Endothelial cell of umbilical vein (primary cell): Measurements from ENCODE around the gene ZIC5. TPM values are rescaled to one million over a fixed set of nuclear protein-coding genes. Genes with fewer than 3 reads are reported as not detected.

Experiments used
- BruUV-seq: library from RNA; stranded (reverse); fragments of 400-500 nt; replicated peaks from 2 replicates; lab custom pipeline; 2021; lab: Mats Ljungman, UMichigan
- CTCF ChIA-PET: fragments of 300-600, 350-600 bp; sonication (Branson Sonifier 250); formaldehyde crosslinking; loops from one replicate; lab custom pipeline; 2021; ENCODE audit warnings: antibody characterized with exemption, inconsistent platforms; lab: Charles Lee
- POLR2A ChIA-PET: fragments of 300-600, 350-600 bp; sonication (Branson Sonifier 250); formaldehyde crosslinking; loops from one replicate; lab custom pipeline; 2021; ENCODE audit warnings: antibody characterized with exemption, inconsistent platforms; lab: Charles Lee
- DNase-seq: peaks from one replicate; pipeline ENCODE4 v3.0.0-alpha.2; 2011; ENCODE audit warnings: low read depth, low spot score
- FAIRE-seq: peaks from 2 replicates; lab custom pipeline; 2011; peaks lifted over from hg19 to GRCh38; lab: Jason Lieb, UNC
- H2AFZ ChIP-seq: 2 replicates; pipeline ENCODE4 v1.6.0; 2012; ENCODE audit warnings: low read depth, low read length, control low read depth, inconsistent platforms
- H3K27ac ChIP-seq: 2 replicates; pipeline ENCODE4 v1.5.1; 2011; ENCODE audit warnings: low read depth, mild to moderate bottlenecking, control low read depth, low read length, moderate library complexity; ENCODE audit not compliant: insufficient read depth
- H3K27me3 ChIP-seq, 2 experiments: 2 replicates each; pipeline versions ENCODE4 v1.6.0 to v1.6.1; 2011; ENCODE audit warnings: low read length in 2 of 2, mixed read lengths in 1 of 2; ENCODE audit not compliant: control insufficient read depth in 2 of 2, insufficient read depth in 2 of 2
- H3K36me3 ChIP-seq, 2 experiments: 2 replicates in 1 of 2; 3 replicates in 1 of 2; pipeline ENCODE4 v1.5.1; 2011; ENCODE audit warnings: low read length in 2 of 2, mild to moderate bottlenecking in 1 of 2, moderate library complexity in 1 of 2; ENCODE audit not compliant: control insufficient read depth in 2 of 2, insufficient read depth in 2 of 2; ENCODE audit errors: extremely low read depth in 1 of 2
- H3K4me1 ChIP-seq: 3 replicates; pipeline ENCODE4 v1.5.1; 2011; ENCODE audit warnings: mild to moderate bottlenecking, low read length; ENCODE audit not compliant: control insufficient read depth, insufficient read depth; ENCODE audit errors: extremely low read depth
- H3K4me2 ChIP-seq: 2 replicates; pipeline ENCODE4 v1.6.1; 2011; ENCODE audit warnings: low read length, control low read depth, mixed read lengths; ENCODE audit not compliant: insufficient read depth
- H3K4me3 ChIP-seq, 3 experiments: fragments of 200-600 bp in 1 of 3; sonication (generic), shearing (Covaris generic) in 1 of 3; replicated peaks in 1 of 3; 2 replicates each; pipeline ENCODE4 v1.5.1; 2011 to 2016; ENCODE audit warnings: control low read depth in 3 of 3, low read length in 3 of 3, mild to moderate bottlenecking in 2 of 3, inconsistent platforms in 1 of 3, low read depth in 1 of 3, moderate library complexity in 1 of 3; ENCODE audit not compliant: insufficient read depth in 1 of 3
- H3K79me2 ChIP-seq: 2 replicates; pipeline ENCODE4 v1.6.0; 2012; ENCODE audit warnings: low read length, inconsistent platforms; ENCODE audit not compliant: control insufficient read depth, insufficient read depth
- H3K9ac ChIP-seq: replicated peaks from 2 replicates; pipeline ENCODE3; 2011; ENCODE audit warnings: low read length, control low read depth; ENCODE audit not compliant: insufficient read depth; ENCODE audit errors: extremely low read depth
- H3K9me1 ChIP-seq: replicated peaks from 3 replicates; pipeline ENCODE4 v1.6.0; 2011; ENCODE audit warnings: mild to moderate bottlenecking, low read length; ENCODE audit not compliant: control insufficient read depth, insufficient read depth; ENCODE audit errors: extremely low read depth
- H3K9me3 ChIP-seq: replicated peaks from 2 replicates; pipeline ENCODE4 v1.5.1; 2012; ENCODE audit warnings: low read length, inconsistent platforms; ENCODE audit not compliant: control insufficient read depth, insufficient read depth
- H4K20me1 ChIP-seq: replicated peaks from 2 replicates; pipeline ENCODE3; 2011; ENCODE audit warnings: mild to moderate bottlenecking, low read length; ENCODE audit not compliant: control insufficient read depth, insufficient read depth; ENCODE audit errors: extremely low read depth
- EZH2 ChIP-seq: IDR thresholded peaks from 2 replicates; pipeline ENCODE4 v1.6.1; 2012; ENCODE audit warnings: borderline replicate concordance, low read depth, mild to moderate bottlenecking, moderate library complexity, low read length, inconsistent platforms; ENCODE audit not compliant: severe bottlenecking
- MYC ChIP-seq: IDR thresholded peaks from one replicate; pipeline ENCODE4 v1.6.1; 2011; ENCODE audit warnings: mild to moderate bottlenecking, low read depth, low read length
- POLR2AphosphoS5 ChIP-seq: IDR thresholded peaks from 2 replicates; pipeline ENCODE4 v1.6.1; 2012; ENCODE audit warnings: low read depth, mild to moderate bottlenecking, control low read depth, low read length, moderate library complexity; ENCODE audit not compliant: insufficient read depth
- dilution Hi-C: fragments of 300-500 bp; cut with MboI; formaldehyde crosslinking; loops from one replicate; pipeline ENCODE4 v1.15.0; 2019; ENCODE audit warnings: low sequenced_read_pairs; ENCODE audit not compliant: extremely low pct_ligation_motif_present
- intact Hi-C: fragments of 100-400 bp; cut with micrococcal nuclease; formaldehyde crosslinking; loops from one replicate; pipeline ENCODE4 v1.10.0; 2022
- polyA plus RNA-seq, 4 experiments: library from polyadenylated mRNA; depleted of rRNA in 3 of 4; stranded (reverse) in 3 of 4; unstranded in 1 of 4; fragments of >200 nt; gene quantifications; 2 replicates each; pipeline versions ENCODE4 v1.2.1 to v1.2.3, GENCODE V29; 2011 to 2012; ENCODE audit warnings: missing spikeins in 1 of 4
- total RNA-seq: library from RNA; stranded (reverse); gene quantifications from 2 replicates; pipeline ENCODE4 v1.2.3, GENCODE V29; 2021

Gene ZIC5
- total and polyA plus RNA-seq, 2 donors (not counting 3 experiments of a cell fraction or from before 2014, with no cell fraction given), result not detected

GRCh38 chr13:99980201-99980823 is 8.7 kb upstream of the ZIC5 start:
- POLR2A ChIA-PET, result no interaction called here

GRCh38 chr13:99979453-99980200 is 8.1 kb upstream of the ZIC5 start:
- no TSS peak for BruUV-seq
- FAIRE-seq, result no peak
- POLR2A ChIA-PET, result no interaction called here
- CTCF ChIA-PET, result no interaction called here
- H3K9ac ChIP-seq, result no peak overlapping the region
- TF ChIP-seq MYC (no peak), EZH2 (peak; percentile 94)
- H3K4me1 ChIP-seq, result peaks cover 5% of the 10 kb centered on the region
- peak overlapping the region; percentile 48 for H3K4me2 ChIP-seq
- H3K4me3 ChIP-seq, result no peak overlapping the region
- H3K27me3 ChIP-seq, result peaks cover 73 to 92% of the 10 kb centered on the region in 2 experiments
- H3K9me3 ChIP-seq, result no peaks in the 10 kb centered on the region
- peak overlapping the region; percentile 78 for H2AFZ ChIP-seq
- H3K79me2 ChIP-seq, result no peaks in the 10 kb centered on the region
- intact Hi-C loops, result loop anchor here (1.0 to 10.0 kb wide), 3 partner anchors 9 to 695 kb away; partner anchors contain the start of gene TMTC4
- dilution Hi-C loops, result no loop called here
- no peaks in the 10 kb centered on the region for H3K36me3 ChIP-seq
- no peaks in the 10 kb centered on the region for H3K9me1 ChIP-seq
- no peaks in the 10 kb centered on the region for H4K20me1 ChIP-seq
- no peak overlapping the region for H3K27ac ChIP-seq
- no peak for DNase-seq

More at GRCh38 chr13:99980201-99980823, 8.7 kb upstream of the ZIC5 start:
- DNase-seq (peak; percentile 47), FAIRE-seq (no peak)
- Histone ChIP-seq H3K27me3 (peaks cover 71 to 92% of the 10 kb centered on the region in 2 experiments), H3K9ac (no peak overlapping the region), H3K9me3 (no peaks in the 10 kb centered on the region), H3K9me1 (no peaks in the 10 kb centered on the region), H3K4me1 (peaks cover 5% of the 10 kb centered on the region), H3K36me3 (no peaks in the 10 kb centered on the region), H3K27ac (no peak overlapping the region), H2AFZ (peak overlapping the region; percentile 78), H4K20me1 (no peaks in the 10 kb centered on the region), H3K4me2 (peak overlapping the region; percentile 48), H3K79me2 (no peaks in the 10 kb centered on the region), H3K4me3 (peak overlapping the region in 1 of 3 experiments; percentile 34)
- BruUV-seq, result no TSS peak
- CTCF ChIA-PET, result interaction anchor here (0.6 to 1.8 kb wide), 4 partner anchors 10 to 256 kb away, joined by 3 to 9 read pairs (median 4); no protein-coding TSS in a partner anchor
- intact Hi-C loops (loop anchor here (1.0 to 5.0 kb wide), 2 partner anchors 10 to 257 kb away; no protein-coding TSS in a partner anchor), dilution Hi-C loops (no loop called here)
- TF ChIP-seq EZH2 (peak; percentile 83), POLR2AphosphoS5 (no peak)
